Measurements from ENCODE around the gene MAPKBP1. TPM values are rescaled to one million over a fixed set of nuclear protein-coding genes. Genes with fewer than 3 reads are reported as not detected.

Gene MAPKBP1
- polyA plus RNA-seq, 2 of the 4 experiments (the other 2 are of a cell fraction) = 2.5 to 6.1 TPM

DNA sequence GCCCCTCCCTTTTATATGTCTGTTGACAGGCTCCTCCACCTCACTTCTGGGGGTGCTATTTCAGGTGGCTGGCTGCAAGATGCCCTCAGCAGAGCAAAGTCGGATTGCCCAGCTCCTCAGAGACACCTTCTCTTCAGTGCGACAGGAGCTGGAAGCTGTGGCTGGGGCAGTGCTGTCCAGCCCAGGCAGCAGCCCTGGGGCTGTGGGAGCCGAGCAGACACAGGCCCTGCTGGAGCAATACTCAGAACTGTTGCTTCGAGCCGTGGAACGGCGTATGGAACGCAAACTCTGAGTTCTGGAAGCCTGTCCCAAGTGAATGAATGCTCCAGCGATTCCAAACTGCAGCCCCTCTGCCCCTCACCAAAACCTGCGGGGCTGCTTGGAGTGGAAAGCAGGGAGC is 50.9 kb downstream of the MAPKBP1 start:
- no peak for DNase-seq (ENCODE audit: low read depth in 1 of 2, low spot score in 1 of 2)
- 92% methylated on average over 9 of the region's 10 CpGs for WGBS (ENCODE audit: missing lambda C conversion rate)
- Histone ChIP-seq H3K27ac (no peak overlapping the region), H3K4me2 (no peak overlapping the region), H3K9me3 (no peaks in the 10 kb centered on the region), H3K4me1 (0 out of 3 replicates have a peak, but pooled peaks cover 7% of the 10 kb centered on the region), H3K4me3 (no peak overlapping the region)
- POLR2A ChIA-PET = no interaction called here
- ATAC-seq = no peak
- no peak for TF ChIP-seq ZNF302 (CRISPR knock-in tag; IDR thresholded peaks at IDR 0.05)
- no peak for TF ChIP-seq CBX2 (IDR thresholded peaks at IDR 0.05; ENCODE audit: borderline replicate concordance, low read depth)
- no peak for TF ChIP-seq FOSL2 (IDR thresholded peaks at IDR 0.05)
- TF ChIP-seq FOSL2 (CRISPR knock-in tag; IDR thresholded peaks at IDR 0.05) = no peak
- no peak for TF ChIP-seq HOXA7 (CRISPR knock-in tag; IDR thresholded peaks at IDR 0.05)
- TF ChIP-seq USF2 (IDR thresholded peaks at IDR 0.05) = no peak
- no peak for TF ChIP-seq CEBPB (IDR thresholded peaks at IDR 0.05)
- no peak for TF ChIP-seq RAD21 (conservative IDR thresholded peaks at IDR 0.05 in 1 of 2, IDR thresholded peaks at IDR 0.05 in 1 of 2)
- no peak for TF ChIP-seq KDM5A (IDR thresholded peaks at IDR 0.05)
- TF ChIP-seq BHLHE40 (IDR thresholded peaks at IDR 0.05; ENCODE audit: low read depth, low read length) = no peak
- no peak for TF ChIP-seq POLR2A (IDR thresholded peaks at IDR 0.05; ENCODE audit: low read length)
- no peak for TF ChIP-seq HEYL (CRISPR knock-in tag; IDR thresholded peaks at IDR 0.05)
- TF ChIP-seq NFE2L2 (conservative IDR thresholded peaks at IDR 0.05; ENCODE audit: low read length) = no peak
- TF ChIP-seq RNF2 (IDR thresholded peaks at IDR 0.05; ENCODE audit: borderline replicate concordance, low read depth) = no peak
- TF ChIP-seq E2F6 (IDR thresholded peaks at IDR 0.05; ENCODE audit: borderline replicate concordance, low read depth) = no peak
- TF ChIP-seq FOXS1 (CRISPR knock-in tag; IDR thresholded peaks at IDR 0.05) = no peak
- TF ChIP-seq RARB (CRISPR knock-in tag; IDR thresholded peaks at IDR 0.05) = no peak
- CTCF ChIA-PET = interaction anchor here (3.5 kb wide), 1 partner anchor 14 kb away, joined by 16 read pairs; no protein-coding TSS in a partner anchor
- no peak for FAIRE-seq

DNA sequence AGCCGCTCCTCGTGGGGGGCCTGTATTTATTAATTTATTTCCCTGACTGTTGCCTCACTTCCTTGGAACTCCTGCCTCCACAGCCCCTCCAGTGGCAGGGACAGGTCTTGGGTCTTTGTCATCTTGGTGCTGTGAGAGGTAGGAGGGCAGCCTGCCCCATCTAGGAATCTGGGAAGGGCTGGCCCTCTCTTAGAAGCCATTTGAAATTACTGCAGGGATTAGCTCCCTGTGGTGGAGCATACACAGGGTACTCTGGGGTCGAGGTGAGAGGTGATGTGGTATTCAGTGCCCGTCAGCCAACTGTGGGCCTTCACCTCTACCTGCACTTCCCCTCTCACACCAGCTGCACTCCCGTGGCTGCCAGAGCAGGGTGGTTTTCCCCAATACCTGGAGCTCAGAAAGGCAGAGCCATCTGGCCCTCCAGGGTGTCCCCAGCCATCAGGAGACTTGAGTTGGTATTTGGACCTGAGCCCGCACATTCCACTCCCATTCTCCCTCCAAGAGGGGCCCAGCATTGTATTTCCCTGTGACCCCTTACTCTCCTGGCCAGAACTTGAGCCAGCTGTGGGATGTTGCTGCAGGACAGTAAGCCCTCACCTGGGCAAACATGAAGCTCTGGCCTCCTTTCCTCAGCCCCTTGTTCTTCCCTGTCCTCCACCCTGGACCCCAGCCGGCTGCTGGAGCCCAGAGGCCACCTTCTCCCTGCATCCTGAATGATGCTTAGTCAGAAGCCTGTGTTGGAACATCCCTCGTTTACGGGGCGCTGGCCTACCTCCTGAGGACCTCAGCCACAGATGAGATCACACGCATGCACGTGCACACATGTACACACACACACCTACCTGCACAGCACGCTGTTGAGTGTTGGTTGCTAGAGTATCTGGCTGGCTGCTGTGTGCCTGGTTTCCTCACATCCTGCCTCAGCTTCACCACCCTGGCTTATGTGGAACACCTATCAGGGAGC is 51.6 kb downstream of the MAPKBP1 start:
- Histone ChIP-seq H3K4me3 (no peak overlapping the region), H3K4me1 (0 out of 3 replicates have a peak, but pooled peaks cover 7% of the 10 kb centered on the region), H3K9me3 (no peaks in the 10 kb centered on the region), H3K4me2 (no peak overlapping the region), H3K27ac (no peak overlapping the region)
- CTCF ChIA-PET = interaction anchor here (1.4 to 3.5 kb wide), 2 partner anchors 14 kb away, joined by 4 to 16 read pairs; no protein-coding TSS in a partner anchor
- DNase-seq (ENCODE audit: low read depth in 1 of 2, low spot score in 1 of 2) (no peak), FAIRE-seq (no peak), ATAC-seq (no peak)
- WGBS (ENCODE audit: missing lambda C conversion rate) = 92% methylated on average over 11 of the region's 13 CpGs
- POLR2A ChIA-PET = no interaction called here
- TF ChIP-seq HOXA7 (CRISPR knock-in tag; IDR thresholded peaks at IDR 0.05) = no peak
- no peak for TF ChIP-seq SMC3 (IDR thresholded peaks at IDR 0.05)
- no peak for TF ChIP-seq ZC3H11A (IDR thresholded peaks at IDR 0.05)
- TF ChIP-seq MAZ (IDR thresholded peaks at IDR 0.05; ENCODE audit: borderline replicate concordance, low read depth, low read length) = no peak
- no peak for TF ChIP-seq ATOH8 (CRISPR knock-in tag; IDR thresholded peaks at IDR 0.05; ENCODE audit: low read depth)
- TF ChIP-seq HOXB5 (CRISPR knock-in tag; IDR thresholded peaks at IDR 0.05) = no peak
- TF ChIP-seq RCOR1 (IDR thresholded peaks at IDR 0.05; ENCODE audit: low read depth, low read length) = no peak
- TF ChIP-seq REST (IDR thresholded peaks at IDR 0.05) = no peak
- no peak for TF ChIP-seq EHMT2 (IDR thresholded peaks at IDR 0.05; ENCODE audit: low read depth)
- no peak for TF ChIP-seq RNF2 (IDR thresholded peaks at IDR 0.05; ENCODE audit: borderline replicate concordance, low read depth)
- no peak for TF ChIP-seq RFX5 (IDR thresholded peaks at IDR 0.05)
- TF ChIP-seq SREBF2 (IDR thresholded peaks at IDR 0.05) = no peak
- TF ChIP-seq HDAC2 (IDR thresholded peaks at IDR 0.05) = no peak
- no peak for TF ChIP-seq MAX (IDR thresholded peaks at IDR 0.05)
- no peak for TF ChIP-seq HOXB13 (CRISPR knock-in tag; IDR thresholded peaks at IDR 0.05; ENCODE audit: low read depth)

All from A549 (cell line).